Psoas muscle (tissue), 8 donors: ENCODE results near the gene DBH. TPM values are rescaled to one million over a fixed set of nuclear protein-coding genes. Genes with fewer than 3 reads are reported as not detected.
A peak's percentile ranks its signal among the peaks of the same experiment; 100 is the strongest.

Experiments used
- ATAC-seq, 4 donors: fragments of 200-7000 bp; cut with Tn5 transposase; one replicate each; pipeline ENCODE4 v1.9.1; 2020; ENCODE audit warnings: moderate library complexity in 3 of 4, mild to moderate bottlenecking in 2 of 4
- DNase-seq, 2 donors: peaks; one replicate each; pipeline ENCODE4 v3.0.0-alpha.2; 2020
- H3K27ac ChIP-seq: fragments of 200-600 bp; one replicate; pipeline ENCODE4 v1.8.0; 2022
- H3K27me3 ChIP-seq, 3 donors: fragments of 200-600 bp in 1 of 3; one replicate each; pipeline versions ENCODE4 v1.6.1 to v1.8.0; 2013 to 2022; ENCODE audit warnings: low read length in 2 of 3, mild to moderate bottlenecking in 2 of 3, moderate library complexity in 1 of 3; ENCODE audit not compliant: insufficient read depth in 3 of 3
- H3K36me3 ChIP-seq, 2 donors: fragments of 200-600 bp in 1 of 2; one replicate each; pipeline versions ENCODE4 v1.6.1 to v1.8.0; 2013 to 2022; ENCODE audit warnings: low read depth in 1 of 2, mild to moderate bottlenecking in 1 of 2, moderate library complexity in 1 of 2; ENCODE audit not compliant: insufficient read depth in 1 of 2
- H3K4me1 ChIP-seq: fragments of 200-600 bp; one replicate; pipeline ENCODE4 v1.8.0; 2022
- H3K4me3 ChIP-seq: fragments of 200-600 bp; one replicate; pipeline ENCODE4 v1.8.0; 2022; ENCODE audit warnings: mild to moderate bottlenecking
- H3K9me3 ChIP-seq: fragments of 200-600 bp; one replicate; pipeline ENCODE4 v1.8.0; 2022
- CTCF ChIP-seq: fragments of 200-600 bp; IDR thresholded peaks from one replicate; pipeline ENCODE4 v1.8.0; 2022; ENCODE audit warnings: antibody characterized with exemption
- WGBS, 3 donors: extraction: QIAGEN DNeasy Blood & Tissue Kit; methylation state at CpG; one replicate each; pipeline versions ENCODE4 v1.1.6 to v1.1.7; 2013; 5-methylcytosine and 5-hydroxymethylcytosine counted together
- intact Hi-C, 2 donors: fragments of 100-400 bp; cut with DNase I; formaldehyde crosslinking; loops; one replicate each; pipeline versions ENCODE4 v1.11.0 to v1.14.2; 2022
- polyA plus RNA-seq, 3 donors: library from polyadenylated mRNA; stranded (reverse); fragments of 200-250 nt; gene quantifications; one replicate each; pipeline ENCODE4 v1.2.3, GENCODE V29; 2013
- total RNA-seq, 4 donors: library from RNA; stranded (reverse); fragmentation: NEBNext Ultra II Directional in 2 of 4; extraction: Animal tissue kit (Norgen Biotek cat#: 25700) in 2 of 4; gene quantifications; one replicate each; pipeline versions ENCODE4 v1.2.1 to v1.2.4, GENCODE V29; 2021 to 2023
- donor health status: healthy with polysubstance abuse.
- donor health status: DM: no; HTN: no; CAD: no; lungs with moderate emphysema.
- donor health status: Bipolar disorder and iron deficiency.
- donor health status: healthy.
- donor health status: DM: yes; HTN: yes; CAD: no.
- donor health status: DM: no; HTN: no; CAD: no.
- donor health status: DM: no; HTN: no; CAD: no.
- donor health status: DM: yes; HTN: yes; CAD: no.

The DBH gene
- total and polyA plus RNA-seq, 7 donors = 0.01 to 0.30 (median 0.05) TPM; not detected in 3

- peak; percentile 4 to 42 for DNase-seq
- Histone ChIP-seq H3K9me3 (no peaks in the 10 kb centered on the region), H3K27ac (no peak overlapping the region), H3K4me1 (no peaks in the 10 kb centered on the region), H3K27me3 (peaks cover 0 to 8% (median 0%) of the 10 kb centered on the region in 3 donors), H3K36me3 (no peaks in the 10 kb centered on the region), H3K4me3 (no peak overlapping the region)
- intact Hi-C loops = no loop called here
- TF ChIP-seq CTCF = no peak
- no peak for ATAC-seq
- 92 to 93% (median 93%) methylated on average over 30 to 32 of the region's 32 CpGs for WGBS, 3 donors
Measured at GRCh38 chr9:133693703-133694529, 57.8 kb downstream of the DBH start.

DNA sequence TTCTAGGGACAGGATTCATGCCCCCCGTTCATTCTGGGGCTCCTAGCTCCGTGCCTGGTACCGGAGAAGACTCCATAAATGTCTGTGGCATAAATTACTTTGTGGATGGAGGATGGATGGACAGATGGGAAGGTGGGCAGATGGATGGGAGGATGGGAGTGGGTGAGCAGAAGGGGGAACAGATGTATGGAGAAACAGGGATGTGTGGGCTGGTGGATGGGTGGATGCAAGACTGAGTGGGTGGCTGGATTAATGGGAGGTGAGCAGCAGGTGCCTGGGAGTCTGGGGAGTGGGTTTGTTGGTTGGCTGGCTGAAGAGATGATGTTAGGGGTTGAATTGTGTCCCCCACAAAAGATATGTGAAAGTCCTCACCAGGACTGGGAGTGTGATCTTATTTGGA lies 58.5 kb downstream of the DBH start:
- ATAC-seq (no peak), DNase-seq (peak in 1 of 2 donors; percentile 6)
- no peak for TF ChIP-seq CTCF
- no peak overlapping the region for H3K4me3 ChIP-seq
- no peaks in the 10 kb centered on the region for H3K9me3 ChIP-seq
- intact Hi-C loops = no loop called here
- no peak overlapping the region for H3K27ac ChIP-seq
- H3K36me3 ChIP-seq = no peaks in the 10 kb centered on the region
- WGBS, 3 donors = 63 to 91% (median 83%) methylated on average over 3 of the region's 3 CpGs
- peaks cover 0 to 12% (median 0%) of the 10 kb centered on the region in 3 donors for H3K27me3 ChIP-seq
- H3K4me1 ChIP-seq = no peaks in the 10 kb centered on the region

DNA sequence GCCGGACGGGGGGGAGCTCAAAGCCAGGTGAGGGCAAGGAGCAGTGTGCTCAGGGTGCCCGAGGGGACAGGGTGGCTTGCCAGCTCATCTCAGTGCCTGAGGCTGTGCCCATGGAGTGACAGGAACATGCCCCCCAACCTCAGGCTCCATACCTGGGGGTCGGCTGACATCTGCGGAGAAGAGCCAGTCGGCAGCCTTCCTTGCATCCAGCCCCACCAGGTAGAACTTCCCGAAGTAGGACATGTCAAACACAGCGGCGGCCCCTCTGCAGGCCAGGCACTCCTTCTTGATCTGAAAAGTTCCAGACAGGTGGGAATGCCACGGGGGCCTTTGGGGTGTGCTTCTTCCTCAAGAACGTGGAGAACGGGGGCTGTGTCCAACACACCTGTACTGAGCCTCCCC lies 59.9 kb downstream of the DBH start:
- ATAC-seq (no peak), DNase-seq (peak; percentile 5 to 36)
- Histone ChIP-seq H3K36me3 (no peaks in the 10 kb centered on the region), H3K27ac (no peak overlapping the region), H3K9me3 (no peaks in the 10 kb centered on the region), H3K27me3 (peaks cover 0 to 21% (median 0%) of the 10 kb centered on the region in 3 donors), H3K4me3 (no peak overlapping the region), H3K4me1 (no peaks in the 10 kb centered on the region)
- TF ChIP-seq CTCF = no peak
- intact Hi-C loops = no loop called here
- 85 to 96% (median 87%) methylated on average over 12 of the region's 12 CpGs for whole genome bisulfite sequencing, 3 donors

- ATAC-seq (no peak), DNase-seq (no peak)
- no peaks in the 10 kb centered on the region for H3K9me3 ChIP-seq
- no peak for TF ChIP-seq CTCF
- intact Hi-C loops = no loop called here
- H3K27me3 ChIP-seq = peaks cover 0 to 53% (median 9%) of the 10 kb centered on the region in 3 donors
- no peaks in the 10 kb centered on the region for H3K36me3 ChIP-seq
- H3K4me3 ChIP-seq = no peak overlapping the region
- H3K4me1 ChIP-seq = no peaks in the 10 kb centered on the region
- 97 to 98% (median 98%) methylated on average over 6 of the region's 6 CpGs for WGBS, 3 donors
- H3K27ac ChIP-seq = no peak overlapping the region
Measured at GRCh38 chr9:133699546-133699945, 63.4 kb downstream of the DBH start.
